GM12874 (cell line): ENCODE measurements around the gene TAS1R1.

ENCODE experiments used
- CTCF ChIP-seq: IDR thresholded peaks from 2 replicates; pipeline ENCODE4 v1.5.1; 2011; ENCODE audit warnings: low read depth, mild to moderate bottlenecking, control low read depth, low read length, moderate library complexity; ENCODE audit not compliant: insufficient read depth

TAS1R1 gene

DNA sequence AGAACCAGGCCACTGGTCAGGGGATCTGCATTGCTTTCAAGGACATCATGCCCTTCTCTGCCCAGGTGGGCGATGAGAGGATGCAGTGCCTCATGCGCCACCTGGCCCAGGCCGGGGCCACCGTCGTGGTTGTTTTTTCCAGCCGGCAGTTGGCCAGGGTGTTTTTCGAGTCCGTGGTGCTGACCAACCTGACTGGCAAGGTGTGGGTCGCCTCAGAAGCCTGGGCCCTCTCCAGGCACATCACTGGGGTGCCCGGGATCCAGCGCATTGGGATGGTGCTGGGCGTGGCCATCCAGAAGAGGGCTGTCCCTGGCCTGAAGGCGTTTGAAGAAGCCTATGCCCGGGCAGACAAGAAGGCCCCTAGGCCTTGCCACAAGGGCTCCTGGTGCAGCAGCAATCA, 19.7 kb downstream of the TAS1R1 start:
- no peak for TF ChIP-seq CTCF

GRCh38 chr1:6577831-6578525, 22.9 kb downstream of the TAS1R1 start:
- no peak for TF ChIP-seq CTCF

DNA sequence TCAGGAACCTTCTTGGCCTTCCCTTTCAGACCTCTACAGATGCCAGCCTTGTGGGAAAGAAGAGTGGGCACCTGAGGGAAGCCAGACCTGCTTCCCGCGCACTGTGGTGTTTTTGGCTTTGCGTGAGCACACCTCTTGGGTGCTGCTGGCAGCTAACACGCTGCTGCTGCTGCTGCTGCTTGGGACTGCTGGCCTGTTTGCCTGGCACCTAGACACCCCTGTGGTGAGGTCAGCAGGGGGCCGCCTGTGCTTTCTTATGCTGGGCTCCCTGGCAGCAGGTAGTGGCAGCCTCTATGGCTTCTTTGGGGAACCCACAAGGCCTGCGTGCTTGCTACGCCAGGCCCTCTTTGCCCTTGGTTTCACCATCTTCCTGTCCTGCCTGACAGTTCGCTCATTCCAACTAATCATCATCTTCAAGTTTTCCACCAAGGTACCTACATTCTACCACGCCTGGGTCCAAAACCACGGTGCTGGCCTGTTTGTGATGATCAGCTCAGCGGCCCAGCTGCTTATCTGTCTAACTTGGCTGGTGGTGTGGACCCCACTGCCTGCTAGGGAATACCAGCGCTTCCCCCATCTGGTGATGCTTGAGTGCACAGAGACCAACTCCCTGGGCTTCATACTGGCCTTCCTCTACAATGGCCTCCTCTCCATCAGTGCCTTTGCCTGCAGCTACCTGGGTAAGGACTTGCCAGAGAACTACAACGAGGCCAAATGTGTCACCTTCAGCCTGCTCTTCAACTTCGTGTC, 23.7 kb downstream of the TAS1R1 start:
- TF ChIP-seq CTCF = no peak

DNA sequence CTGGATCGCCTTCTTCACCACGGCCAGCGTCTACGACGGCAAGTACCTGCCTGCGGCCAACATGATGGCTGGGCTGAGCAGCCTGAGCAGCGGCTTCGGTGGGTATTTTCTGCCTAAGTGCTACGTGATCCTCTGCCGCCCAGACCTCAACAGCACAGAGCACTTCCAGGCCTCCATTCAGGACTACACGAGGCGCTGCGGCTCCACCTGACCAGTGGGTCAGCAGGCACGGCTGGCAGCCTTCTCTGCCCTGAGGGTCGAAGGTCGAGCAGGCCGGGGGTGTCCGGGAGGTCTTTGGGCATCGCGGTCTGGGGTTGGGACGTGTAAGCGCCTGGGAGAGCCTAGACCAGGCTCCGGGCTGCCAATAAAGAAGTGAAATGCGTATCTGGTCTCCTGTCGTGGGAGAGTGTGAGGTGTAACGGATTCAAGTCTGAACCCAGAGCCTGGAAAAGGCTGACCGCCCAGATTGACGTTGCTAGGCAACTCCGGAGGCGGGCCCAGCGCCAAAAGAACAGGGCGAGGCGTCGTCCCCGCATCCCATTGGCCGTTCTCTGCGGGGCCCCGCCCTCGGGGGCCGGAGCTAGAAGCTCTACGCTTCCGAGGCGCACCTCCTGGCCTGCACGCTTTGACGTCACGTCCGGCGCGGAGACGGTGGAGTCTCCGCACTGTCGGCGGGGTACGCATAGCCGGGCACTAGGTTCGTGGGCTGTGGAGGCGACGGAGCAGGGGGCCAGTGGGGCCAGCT, 24.4 kb downstream of the TAS1R1 start, which contains the start of gene ZBTB48:
Gene ZBTB48, plus strand, starts transcription at position 621 of the 745 bp plus-strand sequence. CDS start 616 bp downstream, outside the sequence.
- no peak for TF ChIP-seq CTCF

DNA sequence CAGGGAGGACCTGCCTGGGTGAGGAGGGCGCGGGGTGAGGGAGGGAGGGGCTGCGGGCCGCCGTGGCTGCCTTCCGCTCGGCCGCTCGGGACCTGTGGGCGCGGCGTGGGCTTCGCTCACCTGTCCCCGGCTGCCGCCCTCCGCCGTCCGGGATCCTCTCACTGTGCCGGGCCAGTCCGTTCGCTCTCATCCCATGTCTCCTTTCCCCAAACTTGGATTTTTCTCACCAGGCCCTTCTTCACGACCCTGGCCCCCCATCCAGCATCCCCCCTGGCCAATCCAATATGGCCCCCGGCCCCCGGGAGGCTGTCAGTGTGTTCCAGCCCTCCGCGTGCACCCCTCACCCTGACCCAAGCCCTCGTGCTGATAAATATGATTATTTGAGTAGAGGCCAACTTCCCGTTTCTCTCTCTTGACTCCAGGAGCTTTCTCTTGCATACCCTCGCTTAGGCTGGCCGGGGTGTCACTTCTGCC, 25.0 kb downstream of the TAS1R1 start:
- TF ChIP-seq CTCF = no peak

GRCh38 chr1:6580593-6581409, 25.7 kb downstream of the TAS1R1 start:
- no peak for TF ChIP-seq CTCF
